Measurements from ENCODE around the gene IQCH. TPM values are rescaled to one million over a fixed set of nuclear protein-coding genes. Genes with fewer than 3 reads are reported as not detected.

The IQCH gene
- polyA plus RNA-seq, 3 donors: 0.03 TPM; not detected in 2

- Histone ChIP-seq H3K36me3 (replicated peaks in 1 of 2; ENCODE audit: control insufficient read depth in 1 of 2, insufficient read depth in 2 of 2, low read length in 2 of 2) (peaks cover 4 to 6% of the 10 kb centered on the region in 2 donors), H4K20me1 (ENCODE audit: insufficient read depth, low read length) (no peaks in the 10 kb centered on the region), H3K27ac (ENCODE audit: low read depth in 1 of 2, low read length in 2 of 2) (no peak overlapping the region), H3K4me2 (replicated peaks; ENCODE audit: extremely low read depth, low read length, poor library complexity, severe bottlenecking) (no peak overlapping the region), H3K27me3 (ENCODE audit: control insufficient read depth in 2 of 2, insufficient read depth in 2 of 2, low read length in 2 of 2) (no peaks in the 10 kb centered on the region), H3K79me2 (ENCODE audit: insufficient read depth, low read length) (no peaks in the 10 kb centered on the region), H3K4me3 (replicated peaks in 1 of 3; ENCODE audit: low read depth in 2 of 3, low read length in 3 of 3) (no peak overlapping the region), H3K9me3 (replicated peaks in 1 of 2; ENCODE audit: control insufficient read depth in 1 of 2, insufficient read depth in 1 of 2, low read length in 2 of 2) (no peaks in the 10 kb centered on the region), H2AFZ (ENCODE audit: insufficient read depth, low read depth, low read length, poor library complexity, severe bottlenecking) (no peak overlapping the region), H3K4me1 (ENCODE audit: control insufficient read depth in 1 of 2, insufficient read depth in 2 of 2, low read length in 2 of 2) (peaks cover 4 to 13% of the 10 kb centered on the region in 2 donors), H3K9ac (ENCODE audit: insufficient read depth, low read length, poor library complexity, severe bottlenecking) (no peak overlapping the region)
- Mint-ChIP-seq H3K9me3 (no peaks in the 10 kb centered on the region), H3K36me3 (peaks cover 0 to 3% of the 10 kb centered on the region in 2 donors), H3K27me3 (ENCODE audit: low read depth in 3 of 3) (no peaks in the 10 kb centered on the region), H3K27ac (no peak overlapping the region), H3K4me3 (no peak overlapping the region), H3K4me1 (peaks cover 15% of the 10 kb centered on the region)
- no peak for TF ChIP-seq CTCF (IDR thresholded peaks at IDR 0.05)
- intact Hi-C loops (cut with micrococcal nuclease): no loop called here
- DNase-seq: no peak
- no CpG with 5 or more reads among the region's 1 CpG for WGBS (ENCODE audit: insufficient coverage)
Measured at GRCh38 chr15:67534360-67534759, 279.8 kb downstream of the IQCH start.

GRCh38 chr15:67537771-67538170, 283.2 kb downstream of the IQCH start:
- Mint-ChIP-seq H3K27me3 (ENCODE audit: low read depth in 3 of 3) (peaks cover 0 to 1% (median 0%) of the 10 kb centered on the region in 3 donors), H3K9me3 (no peaks in the 10 kb centered on the region), H3K4me3 (no peak overlapping the region), H3K27ac (peak overlapping the region in 1 of 7 donors; percentile 22), H3K4me1 (peaks cover 18% of the 10 kb centered on the region), H3K36me3 (no peaks in the 10 kb centered on the region)
- Histone ChIP-seq H3K4me1 (ENCODE audit: control insufficient read depth in 1 of 2, insufficient read depth in 2 of 2, low read length in 2 of 2) (peaks cover 8 to 28% of the 10 kb centered on the region in 2 donors), H3K27me3 (ENCODE audit: control insufficient read depth in 2 of 2, insufficient read depth in 2 of 2, low read length in 2 of 2) (no peaks in the 10 kb centered on the region), H3K79me2 (ENCODE audit: insufficient read depth, low read length) (peaks cover 19% of the 10 kb centered on the region), H2AFZ (ENCODE audit: insufficient read depth, low read depth, low read length, poor library complexity, severe bottlenecking) (no peak overlapping the region), H3K36me3 (replicated peaks in 1 of 2; ENCODE audit: control insufficient read depth in 1 of 2, insufficient read depth in 2 of 2, low read length in 2 of 2) (no peaks in the 10 kb centered on the region), H3K4me3 (replicated peaks in 1 of 3; ENCODE audit: low read depth in 2 of 3, low read length in 3 of 3) (no peak overlapping the region), H3K27ac (ENCODE audit: low read depth in 1 of 2, low read length in 2 of 2) (no peak overlapping the region), H3K9me3 (replicated peaks in 1 of 2; ENCODE audit: control insufficient read depth in 1 of 2, insufficient read depth in 1 of 2, low read length in 2 of 2) (no peaks in the 10 kb centered on the region), H3K4me2 (replicated peaks; ENCODE audit: extremely low read depth, low read length, poor library complexity, severe bottlenecking) (no peak overlapping the region), H4K20me1 (ENCODE audit: insufficient read depth, low read length) (no peaks in the 10 kb centered on the region), H3K9ac (ENCODE audit: insufficient read depth, low read length, poor library complexity, severe bottlenecking) (no peak overlapping the region)
- WGBS (ENCODE audit: insufficient coverage): 100% methylated on average over 1 of the region's 1 CpG
- intact Hi-C loops (cut with micrococcal nuclease): no loop called here
- DNase-seq: no peak
- no peak for TF ChIP-seq CTCF (IDR thresholded peaks at IDR 0.05)
